ENCODE results near the gene ACLY. TPM values are rescaled to one million over a fixed set of nuclear protein-coding genes. Genes with fewer than 3 reads are reported as not detected.

ACLY gene
- total RNA-seq, 1 donor from 2014 or later = 64.4 TPM

DNA sequence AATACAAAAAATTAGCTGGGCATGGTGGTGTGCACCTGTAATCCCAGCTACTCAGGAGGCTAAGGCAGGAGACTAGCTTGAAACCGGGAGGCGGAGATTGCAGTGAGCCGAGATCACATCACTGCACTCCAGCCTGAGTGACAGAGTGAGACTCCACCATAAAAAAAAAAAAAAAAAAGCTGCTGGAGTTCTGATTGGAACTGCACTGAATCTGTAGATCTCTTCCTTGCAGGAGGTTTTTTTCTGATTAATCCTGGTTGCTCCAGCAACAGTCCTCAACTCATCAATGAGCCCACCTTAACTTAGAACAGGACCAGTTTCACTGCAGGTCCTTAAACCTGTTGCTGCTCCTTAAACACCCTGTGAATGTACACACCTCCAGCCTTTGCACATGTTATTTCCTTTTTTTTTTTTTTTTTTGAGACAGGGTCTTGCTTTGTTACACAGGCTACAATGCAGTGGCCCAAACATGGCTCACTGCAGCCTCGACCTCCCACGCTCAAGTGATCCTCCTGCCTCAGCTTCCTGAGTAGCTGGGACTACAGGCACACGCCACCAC is 10.0 kb upstream of the ACLY start:
- TF ChIP-seq, protein P1, sequence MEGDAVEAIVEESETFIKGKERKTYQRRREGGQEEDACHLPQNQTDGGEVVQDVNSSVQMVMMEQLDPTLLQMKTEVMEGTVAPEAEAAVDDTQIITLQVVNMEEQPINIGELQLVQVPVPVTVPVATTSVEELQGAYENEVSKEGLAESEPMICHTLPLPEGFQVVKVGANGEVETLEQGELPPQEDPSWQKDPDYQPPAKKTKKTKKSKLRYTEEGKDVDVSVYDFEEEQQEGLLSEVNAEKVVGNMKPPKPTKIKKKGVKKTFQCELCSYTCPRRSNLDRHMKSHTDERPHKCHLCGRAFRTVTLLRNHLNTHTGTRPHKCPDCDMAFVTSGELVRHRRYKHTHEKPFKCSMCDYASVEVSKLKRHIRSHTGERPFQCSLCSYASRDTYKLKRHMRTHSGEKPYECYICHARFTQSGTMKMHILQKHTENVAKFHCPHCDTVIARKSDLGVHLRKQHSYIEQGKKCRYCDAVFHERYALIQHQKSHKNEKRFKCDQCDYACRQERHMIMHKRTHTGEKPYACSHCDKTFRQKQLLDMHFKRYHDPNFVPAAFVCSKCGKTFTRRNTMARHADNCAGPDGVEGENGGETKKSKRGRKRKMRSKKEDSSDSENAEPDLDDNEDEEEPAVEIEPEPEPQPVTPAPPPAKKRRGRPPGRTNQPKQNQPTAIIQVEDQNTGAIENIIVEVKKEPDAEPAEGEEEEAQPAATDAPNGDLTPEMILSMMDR (IDR thresholded peaks at IDR 0.05) = no peak
- intact Hi-C loops (cut with DNase I) = no loop called here
- H3K4me1 ChIP-seq = peaks cover 0 to 11% of the 10 kb centered on the region in 2 donors
- no peaks in the 10 kb centered on the region for H3K27me3 ChIP-seq
- H3K36me3 ChIP-seq = no peaks in the 10 kb centered on the region
- no peak overlapping the region for H3K27ac ChIP-seq
- no peaks in the 10 kb centered on the region for H3K9me3 ChIP-seq
- H3K4me3 ChIP-seq = no peak overlapping the region
- DNase-seq (ENCODE audit: low spot score in 2 of 2) = no peak

DNA sequence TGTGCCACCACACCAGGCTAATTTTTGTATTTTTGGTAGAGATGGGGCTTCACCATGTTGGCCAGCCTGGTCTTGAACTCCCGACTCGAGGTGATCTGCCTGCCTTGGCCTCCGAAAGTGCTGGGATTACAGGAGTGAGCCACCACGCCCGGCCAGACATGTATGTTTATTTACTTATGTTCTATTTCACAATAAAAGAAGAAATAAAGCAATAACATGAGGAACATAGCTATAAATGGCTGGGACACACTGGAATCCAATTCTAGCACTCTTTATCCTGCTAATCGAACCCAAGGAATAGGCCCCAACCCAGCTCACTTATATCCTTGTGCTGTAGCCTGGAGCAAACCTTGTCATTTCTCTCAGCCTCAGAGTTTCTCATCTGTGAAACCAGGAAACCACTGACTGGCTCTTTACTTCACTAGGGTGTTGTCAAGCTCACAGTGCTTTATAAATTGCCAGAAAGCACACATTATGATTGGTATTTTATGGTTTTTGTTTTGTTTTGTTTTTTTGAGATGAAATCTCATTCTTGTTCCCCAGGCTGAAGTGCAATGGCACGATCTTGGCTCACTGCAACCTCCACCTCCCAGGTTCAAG is 7.3 kb upstream of the ACLY start:
- intact Hi-C loops (cut with DNase I) = no loop called here
- Histone ChIP-seq H3K27ac (no peak overlapping the region), H3K9me3 (no peaks in the 10 kb centered on the region), H3K4me1 (peaks cover 0 to 11% of the 10 kb centered on the region in 2 donors), H3K4me3 (no peak overlapping the region), H3K27me3 (no peaks in the 10 kb centered on the region), H3K36me3 (no peaks in the 10 kb centered on the region)
- no peak for DNase-seq (ENCODE audit: low spot score in 2 of 2)
- TF ChIP-seq, protein P1 (IDR thresholded peaks at IDR 0.05) = no peak

DNA sequence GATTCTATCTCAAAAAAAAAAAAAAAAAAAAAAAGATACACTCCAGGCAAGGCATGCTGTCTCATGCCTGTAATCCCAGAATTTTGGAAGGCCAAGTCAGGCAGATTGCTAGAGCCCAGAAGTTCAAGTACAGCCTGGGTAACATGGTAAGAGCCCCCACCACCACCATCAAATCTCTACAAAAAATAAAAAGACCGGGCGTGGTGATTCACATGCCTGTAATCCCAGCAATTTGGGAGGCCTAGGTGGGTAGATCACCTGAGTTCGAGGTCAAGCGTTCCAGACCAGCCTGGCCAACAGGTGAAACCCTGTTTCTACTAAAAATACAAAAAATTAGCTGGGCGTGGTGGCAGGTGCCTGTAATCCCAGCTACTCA is 1.8 kb upstream of the ACLY start:
- Histone ChIP-seq H3K9me3 (no peaks in the 10 kb centered on the region), H3K4me1 (peaks cover 2 to 22% of the 10 kb centered on the region in 2 donors), H3K27me3 (no peaks in the 10 kb centered on the region), H3K4me3 (no peak overlapping the region), H3K36me3 (no peaks in the 10 kb centered on the region), H3K27ac (no peak overlapping the region)
- intact Hi-C loops (cut with DNase I) = no loop called here
- TF ChIP-seq, protein P1 (IDR thresholded peaks at IDR 0.05) = no peak
- DNase-seq (ENCODE audit: low spot score in 2 of 2) = no peak

DNA sequence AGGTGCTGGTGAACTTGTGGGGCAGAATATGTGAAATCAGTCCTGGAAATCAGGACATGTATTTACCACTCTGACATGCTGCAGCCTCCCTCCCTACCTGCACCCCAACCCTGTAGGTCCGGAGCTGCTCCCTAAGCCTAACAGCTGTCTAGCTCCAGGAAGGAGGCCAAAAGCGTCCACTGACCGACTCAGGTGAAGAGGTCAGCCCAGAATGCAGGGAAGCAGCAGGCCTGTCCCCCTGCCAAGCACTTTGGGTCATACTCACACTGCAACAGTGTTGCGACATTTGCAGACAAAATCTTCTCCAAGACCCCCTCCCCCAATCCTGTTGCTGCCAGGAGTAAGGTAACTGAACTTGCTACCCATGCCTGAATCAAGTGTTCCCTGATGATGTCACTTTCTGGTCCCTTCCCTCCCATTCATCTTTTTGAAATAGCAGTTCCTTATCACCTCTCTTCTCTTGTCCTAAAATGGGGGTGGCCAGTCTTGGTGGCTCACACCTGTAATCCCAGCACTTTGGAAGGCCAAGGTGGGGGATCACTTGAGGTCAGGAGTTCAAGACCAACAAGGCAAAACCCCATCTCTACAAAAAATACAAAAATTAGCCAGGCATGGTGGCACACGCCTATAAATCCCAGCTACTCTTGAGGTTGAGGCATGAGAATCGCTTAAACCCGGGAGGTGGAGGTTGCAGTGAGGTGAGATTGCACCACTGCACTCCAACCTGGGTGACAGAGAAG is 1.3 kb upstream of the ACLY start:
- H3K27ac ChIP-seq = no peak overlapping the region
- intact Hi-C loops (cut with DNase I) = loop anchor here (1.0 to 2.0 kb wide), 4 partner anchors 10 to 1967 kb away; partner anchors contain the start of genes CNP and ODAD4
- DNase-seq (ENCODE audit: low spot score in 2 of 2) = no peak

DNA sequence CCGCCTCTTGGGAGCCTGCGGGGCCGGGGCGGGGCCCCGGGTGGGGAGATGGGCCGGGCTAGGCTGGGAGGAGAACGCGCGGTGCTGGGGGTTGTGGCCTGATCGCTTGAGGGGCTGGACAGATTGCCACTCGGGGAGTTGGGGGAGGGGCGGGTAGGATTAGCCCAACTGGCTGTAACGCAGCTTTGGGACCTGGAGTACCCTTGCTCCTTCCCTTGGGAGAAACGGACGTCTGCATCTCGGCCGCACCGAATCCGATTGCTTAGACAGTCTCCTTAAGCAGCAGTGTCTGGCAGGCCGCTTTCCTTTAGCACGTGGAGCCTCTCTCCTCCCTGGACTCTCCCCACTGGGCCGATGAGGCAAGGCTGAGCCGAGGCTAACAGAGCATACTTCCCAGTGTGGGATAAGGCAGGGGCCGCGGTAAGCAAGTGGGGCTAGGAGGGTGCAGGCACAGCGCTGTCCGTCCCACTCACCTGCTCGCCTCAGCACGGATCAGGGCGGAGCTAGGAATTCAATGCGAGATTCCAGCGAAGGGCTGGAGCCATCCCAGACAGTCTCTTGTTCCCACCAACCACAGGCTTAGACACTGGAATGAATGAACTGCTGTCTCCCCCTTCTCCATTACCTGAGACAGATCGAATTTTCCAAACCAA is 540 bp upstream of the ACLY start:
- Histone ChIP-seq H3K27me3 (no peaks in the 10 kb centered on the region), H3K36me3 (no peaks in the 10 kb centered on the region), H3K4me3 (peak overlapping the region; percentile 82 to 85), H3K27ac (peak overlapping the region; percentile 52 to 78), H3K4me1 (peaks cover 2 to 22% of the 10 kb centered on the region in 2 donors), H3K9me3 (no peaks in the 10 kb centered on the region)
- peak in 1 of 2 donors; percentile 12 for DNase-seq (ENCODE audit: low spot score in 2 of 2)
- TF ChIP-seq, protein P1 (IDR thresholded peaks at IDR 0.05) = no peak
- intact Hi-C loops (cut with DNase I) = loop anchor here (1.0 to 2.0 kb wide), 4 partner anchors 11 to 1966 kb away; partner anchors contain the start of genes CNP and ODAD4

More for the DNA sequence above, 1.3 kb upstream of the ACLY start:
- H3K4me3 ChIP-seq = peak overlapping the region in 1 of 2 donors; percentile 82
- no peaks in the 10 kb centered on the region for H3K36me3 ChIP-seq
- TF ChIP-seq, protein P1 (IDR thresholded peaks at IDR 0.05) = no peak
- no peaks in the 10 kb centered on the region for H3K9me3 ChIP-seq
- peaks cover 2 to 22% of the 10 kb centered on the region in 2 donors for H3K4me1 ChIP-seq
- H3K27me3 ChIP-seq = no peaks in the 10 kb centered on the region
